Endothelial cell of umbilical vein (primary cell): ENCODE measurements around the gene SNUPN. TPM values are rescaled to one million over a fixed set of nuclear protein-coding genes. Genes with fewer than 3 reads are reported as not detected.

Experiments used
- BruUV-seq: library from RNA; stranded (reverse); fragments of 400-500 nt; replicated peaks from 2 replicates; lab custom pipeline; 2021; lab: Mats Ljungman, UMichigan
- CTCF ChIA-PET: fragments of 300-600, 350-600 bp; sonication (Branson Sonifier 250); formaldehyde crosslinking; loops from one replicate; lab custom pipeline; 2021; ENCODE audit warnings: antibody characterized with exemption, inconsistent platforms; lab: Charles Lee
- POLR2A ChIA-PET: fragments of 300-600, 350-600 bp; sonication (Branson Sonifier 250); formaldehyde crosslinking; loops from one replicate; lab custom pipeline; 2021; ENCODE audit warnings: antibody characterized with exemption, inconsistent platforms; lab: Charles Lee
- DNase-seq: peaks from one replicate; pipeline ENCODE4 v3.0.0-alpha.2; 2011; ENCODE audit warnings: low read depth, low spot score
- FAIRE-seq: peaks from 2 replicates; lab custom pipeline; 2011; peaks lifted over from hg19 to GRCh38; lab: Jason Lieb, UNC
- H2AFZ ChIP-seq: 2 replicates; pipeline ENCODE4 v1.6.0; 2012; ENCODE audit warnings: low read depth, low read length, control low read depth, inconsistent platforms
- H3K27ac ChIP-seq: 2 replicates; pipeline ENCODE4 v1.5.1; 2011; ENCODE audit warnings: low read depth, mild to moderate bottlenecking, control low read depth, low read length, moderate library complexity; ENCODE audit not compliant: insufficient read depth
- H3K27me3 ChIP-seq, 2 experiments: 2 replicates each; pipeline versions ENCODE4 v1.6.0 to v1.6.1; 2011; ENCODE audit warnings: low read length in 2 of 2, mixed read lengths in 1 of 2; ENCODE audit not compliant: control insufficient read depth in 2 of 2, insufficient read depth in 2 of 2
- H3K36me3 ChIP-seq, 2 experiments: 2 replicates in 1 of 2; 3 replicates in 1 of 2; pipeline ENCODE4 v1.5.1; 2011; ENCODE audit warnings: low read length in 2 of 2, mild to moderate bottlenecking in 1 of 2, moderate library complexity in 1 of 2; ENCODE audit not compliant: control insufficient read depth in 2 of 2, insufficient read depth in 2 of 2; ENCODE audit errors: extremely low read depth in 1 of 2
- H3K4me1 ChIP-seq: 3 replicates; pipeline ENCODE4 v1.5.1; 2011; ENCODE audit warnings: mild to moderate bottlenecking, low read length; ENCODE audit not compliant: control insufficient read depth, insufficient read depth; ENCODE audit errors: extremely low read depth
- H3K4me2 ChIP-seq: 2 replicates; pipeline ENCODE4 v1.6.1; 2011; ENCODE audit warnings: low read length, control low read depth, mixed read lengths; ENCODE audit not compliant: insufficient read depth
- H3K4me3 ChIP-seq, 3 experiments: fragments of 200-600 bp in 1 of 3; sonication (generic), shearing (Covaris generic) in 1 of 3; replicated peaks in 1 of 3; 2 replicates each; pipeline ENCODE4 v1.5.1; 2011 to 2016; ENCODE audit warnings: control low read depth in 3 of 3, low read length in 3 of 3, mild to moderate bottlenecking in 2 of 3, inconsistent platforms in 1 of 3, low read depth in 1 of 3, moderate library complexity in 1 of 3; ENCODE audit not compliant: insufficient read depth in 1 of 3
- H3K79me2 ChIP-seq: 2 replicates; pipeline ENCODE4 v1.6.0; 2012; ENCODE audit warnings: low read length, inconsistent platforms; ENCODE audit not compliant: control insufficient read depth, insufficient read depth
- H3K9ac ChIP-seq: replicated peaks from 2 replicates; pipeline ENCODE3; 2011; ENCODE audit warnings: low read length, control low read depth; ENCODE audit not compliant: insufficient read depth; ENCODE audit errors: extremely low read depth
- H3K9me1 ChIP-seq: replicated peaks from 3 replicates; pipeline ENCODE4 v1.6.0; 2011; ENCODE audit warnings: mild to moderate bottlenecking, low read length; ENCODE audit not compliant: control insufficient read depth, insufficient read depth; ENCODE audit errors: extremely low read depth
- H3K9me3 ChIP-seq: replicated peaks from 2 replicates; pipeline ENCODE4 v1.5.1; 2012; ENCODE audit warnings: low read length, inconsistent platforms; ENCODE audit not compliant: control insufficient read depth, insufficient read depth
- H4K20me1 ChIP-seq: replicated peaks from 2 replicates; pipeline ENCODE3; 2011; ENCODE audit warnings: mild to moderate bottlenecking, low read length; ENCODE audit not compliant: control insufficient read depth, insufficient read depth; ENCODE audit errors: extremely low read depth
- CTCF ChIP-seq, 2 donors: IDR thresholded peaks; 1 replicate in 1 of 2; 2 replicates in 1 of 2; pipeline ENCODE4 v1.5.1; 2011; ENCODE audit warnings: low read length in 2 of 2, mild to moderate bottlenecking in 2 of 2, moderate library complexity in 2 of 2, control low read depth in 1 of 2, inconsistent platforms in 1 of 2, low read depth in 1 of 2; ENCODE audit not compliant: insufficient read depth in 1 of 2; ENCODE audit errors: extremely low read depth in 1 of 2
- FOS ChIP-seq: IDR thresholded peaks from 2 replicates; pipeline ENCODE4 v1.6.1; 2011; ENCODE audit warnings: mild to moderate bottlenecking, low read length, moderate library complexity, borderline replicate concordance; ENCODE audit not compliant: insufficient read depth
- GATA2 ChIP-seq: IDR thresholded peaks from 2 replicates; pipeline ENCODE4 v1.7.0; 2011; ENCODE audit warnings: low read depth, mild to moderate bottlenecking, moderate library complexity, mixed read lengths, low read length; ENCODE audit not compliant: insufficient read length, insufficient read depth
- MYC ChIP-seq: IDR thresholded peaks from one replicate; pipeline ENCODE4 v1.6.1; 2011; ENCODE audit warnings: mild to moderate bottlenecking, low read depth, low read length
- POLR2A ChIP-seq: IDR thresholded peaks from 2 replicates; pipeline ENCODE4 v1.6.1; 2012; ENCODE audit warnings: low read depth, mild to moderate bottlenecking, control low read depth, low read length
- POLR2AphosphoS5 ChIP-seq: IDR thresholded peaks from 2 replicates; pipeline ENCODE4 v1.6.1; 2012; ENCODE audit warnings: low read depth, mild to moderate bottlenecking, control low read depth, low read length, moderate library complexity; ENCODE audit not compliant: insufficient read depth
- dilution Hi-C: fragments of 300-500 bp; cut with MboI; formaldehyde crosslinking; loops from one replicate; pipeline ENCODE4 v1.15.0; 2019; ENCODE audit warnings: low sequenced_read_pairs; ENCODE audit not compliant: extremely low pct_ligation_motif_present
- intact Hi-C: fragments of 100-400 bp; cut with micrococcal nuclease; formaldehyde crosslinking; loops from one replicate; pipeline ENCODE4 v1.10.0; 2022
- polyA plus RNA-seq, 4 experiments: library from polyadenylated mRNA; depleted of rRNA in 3 of 4; stranded (reverse) in 3 of 4; unstranded in 1 of 4; fragments of >200 nt; gene quantifications; 2 replicates each; pipeline versions ENCODE4 v1.2.1 to v1.2.3, GENCODE V29; 2011 to 2012; ENCODE audit warnings: missing spikeins in 1 of 4
- total RNA-seq: library from RNA; stranded (reverse); gene quantifications from 2 replicates; pipeline ENCODE4 v1.2.3, GENCODE V29; 2021

The SNUPN gene
- total and polyA plus RNA-seq, 2 donors (not counting 3 experiments of a cell fraction or from before 2014, with no cell fraction given): 13.2 to 25.1 TPM

DNA sequence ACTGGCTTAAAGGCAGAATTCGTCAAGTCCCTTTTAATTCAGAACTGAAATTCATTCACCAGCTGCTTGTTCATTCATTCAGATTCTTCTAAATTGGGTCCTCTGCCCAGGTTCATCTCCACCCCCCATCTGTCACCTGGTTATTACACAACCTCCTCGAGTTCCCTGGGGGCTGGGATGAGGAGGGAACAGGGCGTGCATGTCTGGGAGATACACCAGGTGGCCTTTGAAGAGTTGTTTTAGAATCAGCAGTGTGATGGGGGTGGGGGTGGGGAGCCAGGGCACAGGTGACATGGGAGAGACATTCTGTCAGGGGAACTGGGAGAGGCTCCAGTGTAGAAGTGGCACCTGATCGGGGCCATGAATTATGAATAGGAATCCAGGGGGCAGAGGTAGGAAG lies 30.4 kb upstream of the SNUPN start:
- Histone ChIP-seq H3K79me2 (no peaks in the 10 kb centered on the region), H4K20me1 (no peaks in the 10 kb centered on the region), H3K9ac (no peak overlapping the region), H3K27me3 (no peaks in the 10 kb centered on the region), H3K4me3 (no peak overlapping the region), H3K9me1 (no peaks in the 10 kb centered on the region), H3K36me3 (peaks cover 0 to 10% of the 10 kb centered on the region in 2 experiments), H3K4me1 (peaks cover 14% of the 10 kb centered on the region), H3K4me2 (no peak overlapping the region), H3K9me3 (no peaks in the 10 kb centered on the region), H2AFZ (no peak overlapping the region), H3K27ac (no peak overlapping the region)
- ChIA-PET CTCF (no interaction called here), POLR2A (no interaction called here)
- dilution Hi-C loops: no loop called here
- no TSS peak for BruUV-seq
- TF ChIP-seq FOS (no peak), POLR2A (no peak), POLR2AphosphoS5 (no peak), CTCF (IDR thresholded peaks at IDR 0.05; ENCODE audit: extremely low read depth in 1 of 2, insufficient read depth in 1 of 2, low read depth in 1 of 2, low read length in 2 of 2) (no peak), MYC (no peak), GATA2 (no peak)
- FAIRE-seq (no peak), DNase-seq (no peak)
- intact Hi-C loops: no loop called here
